Activated gamma-delta T cell treated with anti-CD3 and anti-CD28 coated beads, Interleukin-2, amount 50 U/mL, for 16 hours (primary cell): Measurements from ENCODE around the gene ADAMTS2.
"Not testable (repeated sequence)": the region's sequence is repeated elsewhere in the genome, so short reads cannot be mapped to it uniquely, and the experiment has no call there.

Source experiments
- DNase-seq: peaks from one replicate; pipeline ENCODE4 v3.0.0-alpha.2; 2020; ENCODE audit warnings: low read depth

ADAMTS2 gene

DNA sequence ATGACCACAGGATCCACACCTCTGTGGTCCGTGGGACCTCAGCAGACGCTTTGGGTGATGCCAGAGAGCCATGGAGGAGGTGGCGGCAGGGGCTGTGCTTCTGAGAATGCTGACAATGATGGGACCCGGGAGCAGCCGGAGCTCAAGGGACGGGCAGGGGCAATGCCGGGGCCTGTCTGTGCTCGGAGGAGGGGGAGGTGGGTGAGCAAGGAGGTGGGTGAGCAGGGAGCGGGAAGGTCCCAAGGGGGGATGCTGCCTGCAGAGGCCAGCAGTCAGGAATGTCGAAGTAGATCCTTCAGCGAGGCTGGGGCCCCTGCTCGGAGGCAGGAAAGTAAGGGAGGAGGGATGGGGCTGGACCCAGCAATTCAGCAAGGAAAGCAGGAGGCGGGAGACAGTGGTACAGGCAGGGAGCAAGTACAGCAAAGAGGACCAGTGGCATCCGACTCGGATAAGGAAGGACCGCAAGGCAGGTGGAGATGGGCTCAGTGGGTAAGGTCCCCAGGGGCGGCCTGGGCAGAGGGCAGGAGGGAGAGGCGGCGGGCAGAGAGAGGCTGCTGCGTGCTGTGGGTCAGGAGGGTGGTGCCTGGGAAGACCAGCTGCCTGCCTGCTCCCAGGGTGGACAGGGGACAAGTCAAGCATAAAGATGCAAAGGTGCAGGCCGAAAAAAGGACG is 49.0 kb downstream of the ADAMTS2 start:
- DNase-seq, result no peak

- no peak for DNase-seq
Observed at GRCh38 chr5:179295778-179296149, 49.5 kb downstream of the ADAMTS2 start.

- DNase-seq, result no peak
Observed at GRCh38 chr5:179294891-179295777, 50.1 kb downstream of the ADAMTS2 start.

GRCh38 chr5:179294131-179294780 is 51.0 kb downstream of the ADAMTS2 start:
- no peak for DNase-seq

GRCh38 chr5:179292681-179293635 is 52.3 kb downstream of the ADAMTS2 start:
- DNase-seq, result no peak

GRCh38 chr5:179292202-179292601 is 53.1 kb downstream of the ADAMTS2 start:
- DNase-seq, result no peak

DNA sequence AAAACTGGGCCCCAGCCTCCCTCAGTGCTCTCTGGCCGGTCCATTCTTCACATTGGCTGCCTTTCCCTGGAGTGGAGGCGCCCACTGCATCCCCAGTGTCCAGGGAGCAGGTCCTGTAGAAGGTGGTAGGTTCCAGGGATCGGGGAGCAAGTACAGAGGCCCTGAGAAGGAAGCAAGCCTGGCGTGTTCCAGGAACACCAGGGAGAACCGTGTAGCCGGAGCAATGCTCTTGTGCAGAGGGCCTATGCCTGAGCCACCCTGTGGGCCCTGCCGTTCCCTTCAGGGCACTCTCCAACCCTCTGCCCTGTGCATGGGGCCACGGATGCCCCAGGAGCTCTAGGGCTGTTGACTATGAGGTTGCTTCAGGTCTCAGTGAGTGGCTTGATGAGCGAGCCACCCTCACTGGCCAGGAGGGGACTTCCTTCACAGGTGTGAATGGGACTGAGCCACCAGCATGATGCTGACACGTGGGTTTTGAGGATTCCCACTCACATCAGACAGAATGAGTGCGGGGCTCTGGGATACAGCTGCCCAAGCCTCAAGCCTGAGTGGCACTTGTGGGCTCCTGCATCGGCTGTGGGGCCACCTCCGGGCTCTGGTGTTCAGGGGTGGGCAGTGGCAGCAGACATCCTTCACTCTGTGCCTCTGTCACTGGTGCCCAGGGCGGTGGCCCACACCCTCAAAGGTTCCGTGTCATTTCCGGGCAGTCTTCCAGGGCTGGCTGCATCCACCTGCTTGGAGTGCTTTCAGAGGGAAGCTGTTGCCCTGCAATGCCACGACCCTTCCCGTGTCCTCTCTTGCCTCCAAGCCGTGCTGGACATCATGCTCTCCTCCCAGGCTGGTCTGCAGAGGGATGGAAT is 54.4 kb downstream of the ADAMTS2 start:
- no peak for DNase-seq

DNA sequence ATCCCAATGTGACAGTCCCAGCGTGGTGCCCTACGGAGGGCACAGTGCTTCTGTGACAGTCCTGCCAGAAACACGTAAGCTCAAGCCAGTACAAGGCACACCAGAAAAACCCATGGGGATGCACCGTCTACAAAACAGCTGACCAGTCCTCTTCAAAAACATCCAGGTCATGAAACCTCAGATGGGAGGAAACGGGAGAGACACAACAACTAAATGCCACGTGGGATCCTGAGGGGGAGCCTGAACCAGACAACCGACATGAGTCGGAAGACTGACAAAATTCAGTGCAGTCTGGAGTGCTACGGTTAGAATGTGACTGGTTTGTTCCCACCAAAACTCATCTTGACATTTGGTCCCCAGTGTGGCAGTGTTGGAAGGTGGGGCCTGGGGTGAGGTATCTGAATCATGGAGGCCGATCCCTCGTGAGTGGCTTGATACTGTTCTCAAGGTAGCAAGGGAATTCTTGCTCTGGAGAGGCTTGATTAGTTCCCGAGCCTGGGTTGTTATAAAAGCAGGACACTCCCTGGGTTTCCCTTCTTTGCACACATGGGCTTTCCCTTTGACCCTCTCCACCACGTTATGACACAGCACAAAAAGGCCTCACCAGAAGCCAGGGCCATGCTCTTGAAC is 55.4 kb downstream of the ADAMTS2 start:
- DNase-seq, result no peak

- no peak for DNase-seq
Observed at GRCh38 chr5:179288809-179289185, 56.5 kb downstream of the ADAMTS2 start.

GRCh38 chr5:179288101-179288808 is 57.0 kb downstream of the ADAMTS2 start:
- no peak for DNase-seq

GRCh38 chr5:179287631-179288030 is 57.6 kb downstream of the ADAMTS2 start:
- DNase-seq, result no peak

DNA sequence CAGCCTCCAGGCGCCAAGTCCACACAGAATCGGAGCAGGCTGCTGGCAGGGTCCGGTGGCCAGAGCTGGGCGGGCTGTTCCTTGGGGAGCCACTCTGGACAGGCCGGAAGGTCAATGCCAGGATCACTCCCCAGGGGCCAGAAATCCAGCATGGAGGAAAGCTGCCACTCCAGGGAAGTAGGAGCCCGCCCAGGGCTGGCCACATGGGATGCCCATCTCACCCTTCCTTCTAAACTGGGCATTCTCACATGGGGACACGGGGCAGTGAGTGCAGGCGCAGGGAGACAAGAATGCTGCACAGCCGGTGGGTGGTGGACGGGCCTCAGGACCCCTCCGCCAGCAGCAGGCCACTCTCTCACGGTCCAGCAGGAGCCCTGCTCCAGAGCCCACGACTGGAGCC is 58.2 kb downstream of the ADAMTS2 start:
- no peak for DNase-seq

GRCh38 chr5:179285776-179286162 is 59.5 kb downstream of the ADAMTS2 start:
- not testable (repeated sequence) for DNase-seq

- DNase-seq, result no peak
Observed at GRCh38 chr5:179284751-179285631, 60.3 kb downstream of the ADAMTS2 start.

GRCh38 chr5:179283908-179284307 is 61.4 kb downstream of the ADAMTS2 start:
- not testable (repeated sequence) for DNase-seq

DNA sequence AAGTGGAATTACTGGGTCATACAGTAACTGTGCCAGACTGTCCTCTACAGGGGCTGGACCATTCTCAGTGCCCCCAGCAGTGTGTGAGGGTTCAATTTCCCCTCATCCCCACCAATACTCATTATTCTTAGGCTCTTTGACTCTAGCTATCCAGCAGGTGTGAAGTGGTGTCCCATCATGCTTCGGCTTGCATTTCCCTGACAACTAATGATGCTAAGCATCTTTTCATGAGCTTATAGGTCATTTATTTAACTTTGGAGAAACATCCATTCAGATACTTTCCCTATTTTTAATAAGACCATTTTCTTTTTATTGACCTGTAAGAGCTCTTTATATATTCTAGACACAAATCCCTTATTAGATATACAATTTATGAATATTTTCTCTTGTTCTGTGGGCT is 63.6 kb downstream of the ADAMTS2 start:
- no peak for DNase-seq

- DNase-seq, result no peak
Observed at GRCh38 chr5:179280095-179280490, 65.2 kb downstream of the ADAMTS2 start.

- DNase-seq, result no peak
Observed at GRCh38 chr5:179279347-179280094, 65.7 kb downstream of the ADAMTS2 start.
